ENCODE results near the gene PRUNE2. TPM values are rescaled to one million over a fixed set of nuclear protein-coding genes. Genes with fewer than 3 reads are reported as not detected.
A peak's percentile ranks its signal among the peaks of the same experiment; 100 is the strongest.

PRUNE2 gene
- total and polyA plus RNA-seq, 4 donors, result 38.1 to 558 (median 198) TPM

DNA sequence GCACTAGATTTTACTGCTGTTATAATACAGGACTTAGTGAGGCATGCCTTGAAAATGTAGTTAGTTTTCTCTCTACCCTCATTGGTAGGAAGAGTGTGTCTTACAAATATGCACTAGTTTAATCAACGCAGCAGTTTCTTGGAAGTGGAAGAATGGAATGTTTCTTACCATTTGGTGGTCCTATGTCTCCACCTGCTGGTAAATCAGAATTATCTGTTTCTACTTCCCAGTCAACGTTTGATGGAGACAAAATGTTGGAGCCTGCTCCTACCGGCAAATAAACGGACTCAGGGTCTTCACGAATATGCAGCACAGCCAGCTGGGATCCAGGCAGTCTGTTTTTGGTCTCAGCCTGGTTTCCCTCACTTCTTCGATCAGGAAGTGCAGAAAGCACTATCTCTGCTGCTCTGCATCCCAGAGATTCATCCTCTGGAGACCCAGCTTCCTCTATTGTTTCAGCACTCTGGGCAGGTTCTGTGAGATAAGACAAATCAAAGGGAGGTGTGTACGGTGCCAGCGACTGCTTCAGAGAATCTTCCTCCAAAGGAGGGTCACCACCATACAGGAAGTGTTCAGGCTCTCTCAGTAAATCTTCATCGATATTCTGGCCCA lies 201.2 kb downstream of the PRUNE2 start:
- Histone ChIP-seq H3K9me3 (ENCODE audit: control insufficient read depth, low read length) (no peaks in the 10 kb centered on the region), H3K27ac (ENCODE audit: low read depth in 1 of 2, low read length in 2 of 2) (no peak overlapping the region), H3K36me3 (ENCODE audit: control insufficient read depth in 1 of 2, insufficient read depth in 2 of 2, low read length in 1 of 2) (peaks cover 7 to 10% of the 10 kb centered on the region in 2 donors), H3K4me1 (ENCODE audit: control insufficient read depth in 1 of 2, insufficient read depth in 2 of 2, low read length in 2 of 2) (peaks cover 0 to 5% of the 10 kb centered on the region in 2 donors), H3K4me3 (ENCODE audit: low read length in 2 of 2) (no peak overlapping the region), H3K27me3 (ENCODE audit: control insufficient read depth in 1 of 2, insufficient read depth in 2 of 2, low read length in 1 of 2) (no peaks in the 10 kb centered on the region)
- DNase-seq (no peak), ATAC-seq (ENCODE audit: low FRiP score) (peak; percentile 78)
- intact Hi-C loops (cut with DNase I), result loop anchor here (2.0 to 5.0 kb wide), 4 partner anchors 37 to 302 kb away; no protein-coding TSS in a partner anchor
- 17 to 20% methylated on average over 9 of the region's 9 CpGs for WGBS, 2 donors

DNA sequence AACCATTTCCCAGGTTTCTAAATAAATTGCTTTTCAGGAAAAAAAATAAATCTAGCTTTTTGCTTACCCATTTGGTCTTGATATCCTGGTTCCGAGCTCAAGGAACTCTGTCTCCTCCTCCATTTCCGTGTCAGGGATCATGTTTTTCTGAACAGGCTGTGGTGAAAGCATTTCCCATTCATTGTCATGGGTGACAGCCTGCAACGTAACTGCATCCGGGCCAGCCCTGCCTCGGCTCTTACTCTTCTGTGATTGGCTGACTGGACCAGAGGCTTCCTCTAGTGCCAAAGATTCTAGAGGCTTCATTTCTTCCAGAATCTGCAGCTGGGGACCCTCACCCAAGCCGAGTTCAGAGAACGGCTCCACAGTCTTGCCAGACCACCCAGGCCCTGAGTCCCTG lies 202.6 kb downstream of the PRUNE2 start:
- Histone ChIP-seq H3K36me3 (ENCODE audit: control insufficient read depth in 1 of 2, insufficient read depth in 2 of 2, low read length in 1 of 2) (peaks cover 8 to 9% of the 10 kb centered on the region in 2 donors), H3K4me3 (ENCODE audit: low read length in 2 of 2) (no peak overlapping the region), H3K9me3 (ENCODE audit: control insufficient read depth, low read length) (no peaks in the 10 kb centered on the region), H3K27me3 (ENCODE audit: control insufficient read depth in 1 of 2, insufficient read depth in 2 of 2, low read length in 1 of 2) (no peaks in the 10 kb centered on the region), H3K27ac (ENCODE audit: low read depth in 1 of 2, low read length in 2 of 2) (no peak overlapping the region), H3K4me1 (ENCODE audit: control insufficient read depth in 1 of 2, insufficient read depth in 2 of 2, low read length in 2 of 2) (peaks cover 1 to 5% of the 10 kb centered on the region in 2 donors)
- intact Hi-C loops (cut with DNase I), result loop anchor here (5.0 kb wide), 2 partner anchors 36 to 256 kb away; no protein-coding TSS in a partner anchor
- WGBS, 2 donors, result 64 to 66% methylated on average over 7 of the region's 7 CpGs
- DNase-seq, result peak in 1 of 2 donors; percentile 53
- ATAC-seq (ENCODE audit: low FRiP score), result peak; percentile 48

DNA sequence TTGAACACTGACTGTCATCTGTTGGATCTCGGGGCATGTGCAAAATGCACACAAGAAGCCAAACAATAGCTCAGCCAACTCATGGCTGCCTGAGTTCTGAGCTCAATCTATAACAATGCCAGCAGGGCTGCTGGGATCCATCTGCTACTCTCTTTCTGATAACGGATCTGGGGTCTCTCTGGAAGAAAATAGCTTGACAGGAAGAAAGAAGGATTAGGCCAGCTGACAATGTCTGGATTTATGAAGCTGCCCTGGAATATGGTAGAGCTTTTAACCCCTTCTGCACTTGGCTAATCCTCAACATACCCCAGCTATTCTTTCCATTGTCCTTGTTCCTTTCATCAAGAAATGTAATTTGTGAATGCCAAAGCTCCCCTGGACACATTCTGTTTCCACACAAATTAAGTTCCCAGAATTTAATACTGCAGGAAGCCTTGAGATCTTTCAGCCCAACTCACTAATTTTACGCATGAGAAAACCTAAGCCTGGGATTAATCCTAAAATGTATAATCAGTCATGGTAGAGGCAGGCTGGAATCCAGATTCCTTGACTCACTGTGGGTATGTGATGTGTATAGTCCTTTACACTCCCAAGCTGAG lies 204.4 kb downstream of the PRUNE2 start:
- DNase-seq, result no peak
- no peak for ATAC-seq (ENCODE audit: low FRiP score)
- Histone ChIP-seq H3K4me3 (ENCODE audit: low read length in 2 of 2) (no peak overlapping the region), H3K36me3 (ENCODE audit: control insufficient read depth in 1 of 2, insufficient read depth in 2 of 2, low read length in 1 of 2) (peaks cover 8 to 11% of the 10 kb centered on the region in 2 donors), H3K27ac (ENCODE audit: low read depth in 1 of 2, low read length in 2 of 2) (peak overlapping the region in 1 of 2 donors; percentile 28), H3K9me3 (ENCODE audit: control insufficient read depth, low read length) (no peaks in the 10 kb centered on the region), H3K27me3 (ENCODE audit: control insufficient read depth in 1 of 2, insufficient read depth in 2 of 2, low read length in 1 of 2) (no peaks in the 10 kb centered on the region), H3K4me1 (ENCODE audit: control insufficient read depth in 1 of 2, insufficient read depth in 2 of 2, low read length in 2 of 2) (peaks cover 2 to 5% of the 10 kb centered on the region in 2 donors)
- intact Hi-C loops (cut with DNase I), result loop anchor here (5.0 kb wide), 2 partner anchors 34 to 254 kb away; no protein-coding TSS in a partner anchor
- WGBS, 2 donors, result 31 to 34% methylated on average over 3 of the region's 3 CpGs

DNA sequence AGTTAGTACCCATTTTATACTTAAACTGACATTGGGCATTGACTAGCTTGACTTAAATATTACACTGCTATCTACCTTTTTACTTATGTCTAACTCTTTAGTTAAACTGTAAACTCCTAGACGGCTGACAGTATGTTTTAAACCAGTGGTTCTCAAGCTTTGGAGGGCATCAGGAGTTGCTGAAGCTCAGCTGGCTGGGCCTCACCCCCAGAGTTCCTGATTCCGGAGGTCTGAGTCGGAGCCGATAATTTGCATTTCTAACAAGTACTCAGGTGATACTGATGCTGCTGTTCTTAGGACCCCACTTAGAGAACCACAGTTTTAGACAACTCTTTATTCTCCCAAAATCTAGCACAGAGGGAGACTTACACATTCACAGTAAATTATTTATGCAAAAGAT lies 205.0 kb downstream of the PRUNE2 start:
- H3K9me3 ChIP-seq (ENCODE audit: control insufficient read depth, low read length), result no peaks in the 10 kb centered on the region
- DNase-seq (no peak), ATAC-seq (ENCODE audit: low FRiP score) (no peak)
- intact Hi-C loops (cut with DNase I), result loop anchor here (5.0 kb wide), 2 partner anchors 34 to 254 kb away; no protein-coding TSS in a partner anchor
- no peaks in the 10 kb centered on the region for H3K27me3 ChIP-seq (ENCODE audit: control insufficient read depth in 1 of 2, insufficient read depth in 2 of 2, low read length in 1 of 2)
- peaks cover 2 to 5% of the 10 kb centered on the region in 2 donors for H3K4me1 ChIP-seq (ENCODE audit: control insufficient read depth in 1 of 2, insufficient read depth in 2 of 2, low read length in 2 of 2)
- WGBS, 2 donors, result 66 to 79% methylated on average over 4 of the region's 4 CpGs
- peaks cover 8 to 9% of the 10 kb centered on the region in 2 donors for H3K36me3 ChIP-seq (ENCODE audit: control insufficient read depth in 1 of 2, insufficient read depth in 2 of 2, low read length in 1 of 2)
- H3K4me3 ChIP-seq (ENCODE audit: low read length in 2 of 2), result no peak overlapping the region
- H3K27ac ChIP-seq (ENCODE audit: low read depth in 1 of 2, low read length in 2 of 2), result peak overlapping the region in 1 of 2 donors; percentile 21

DNA sequence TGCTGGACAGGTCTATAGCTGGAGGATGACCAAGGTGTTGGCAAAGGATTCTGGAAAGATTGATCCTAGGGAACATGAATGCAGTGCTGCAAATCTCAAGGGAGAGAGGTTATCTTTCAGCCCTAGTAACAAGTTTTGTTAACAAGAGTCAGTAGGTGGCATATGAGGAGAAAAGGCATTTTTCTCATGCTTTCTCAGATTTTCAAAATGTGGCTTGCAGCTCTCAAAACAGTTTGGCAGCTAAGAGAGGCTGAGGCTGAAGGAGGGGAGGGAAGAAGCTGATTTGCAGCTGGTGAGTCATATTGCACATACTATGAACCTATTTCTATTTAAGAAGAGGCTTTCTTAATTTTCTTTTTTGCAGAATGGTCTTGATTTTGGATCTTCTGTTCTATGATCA lies 205.9 kb downstream of the PRUNE2 start:
- Histone ChIP-seq H3K4me1 (ENCODE audit: control insufficient read depth in 1 of 2, insufficient read depth in 2 of 2, low read length in 2 of 2) (peaks cover 2 to 5% of the 10 kb centered on the region in 2 donors), H3K9me3 (ENCODE audit: control insufficient read depth, low read length) (no peaks in the 10 kb centered on the region), H3K27ac (ENCODE audit: low read depth in 1 of 2, low read length in 2 of 2) (no peak overlapping the region), H3K4me3 (ENCODE audit: low read length in 2 of 2) (no peak overlapping the region), H3K27me3 (ENCODE audit: control insufficient read depth in 1 of 2, insufficient read depth in 2 of 2, low read length in 1 of 2) (no peaks in the 10 kb centered on the region), H3K36me3 (ENCODE audit: control insufficient read depth in 1 of 2, insufficient read depth in 2 of 2, low read length in 1 of 2) (peaks cover 4 to 8% of the 10 kb centered on the region in 2 donors)
- no peak for ATAC-seq (ENCODE audit: low FRiP score)
- intact Hi-C loops (cut with DNase I), result loop anchor here (5.0 kb wide), 2 partner anchors 33 to 253 kb away; no protein-coding TSS in a partner anchor
- DNase-seq, result no peak

DNA sequence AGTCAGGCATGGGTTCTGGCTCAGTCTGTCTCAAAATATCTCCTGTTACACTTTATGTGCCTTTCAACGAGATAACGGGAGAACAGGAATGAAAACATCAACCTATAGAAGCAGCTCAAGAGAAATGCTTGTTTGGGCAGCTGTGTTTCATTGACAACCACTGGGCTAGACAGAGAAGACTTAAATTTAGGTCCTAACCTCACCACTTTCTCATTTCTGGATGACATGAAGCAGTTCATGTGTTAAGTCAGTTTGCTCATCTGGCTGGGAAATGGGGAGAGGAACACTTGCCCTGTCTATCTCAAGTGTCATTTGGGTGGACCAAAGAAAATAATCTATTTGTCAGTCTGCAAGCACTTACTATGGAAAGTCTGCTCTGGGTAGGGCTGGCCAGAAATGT lies 208.4 kb downstream of the PRUNE2 start:
- Histone ChIP-seq H3K36me3 (ENCODE audit: control insufficient read depth in 1 of 2, insufficient read depth in 2 of 2, low read length in 1 of 2) (peaks cover under 1 to 4% of the 10 kb centered on the region in 2 donors), H3K4me3 (ENCODE audit: low read length in 2 of 2) (no peak overlapping the region), H3K4me1 (ENCODE audit: control insufficient read depth in 1 of 2, insufficient read depth in 2 of 2, low read length in 2 of 2) (peaks cover 3 to 7% of the 10 kb centered on the region in 2 donors), H3K27me3 (ENCODE audit: control insufficient read depth in 1 of 2, insufficient read depth in 2 of 2, low read length in 1 of 2) (no peaks in the 10 kb centered on the region), H3K27ac (ENCODE audit: low read depth in 1 of 2, low read length in 2 of 2) (no peak overlapping the region), H3K9me3 (ENCODE audit: control insufficient read depth, low read length) (no peaks in the 10 kb centered on the region)
- intact Hi-C loops (cut with DNase I), result no loop called here
- 33 to 35% methylated on average over 2 of the region's 2 CpGs for WGBS, 2 donors
- no peak for DNase-seq
- no peak for ATAC-seq (ENCODE audit: low FRiP score)

DNA sequence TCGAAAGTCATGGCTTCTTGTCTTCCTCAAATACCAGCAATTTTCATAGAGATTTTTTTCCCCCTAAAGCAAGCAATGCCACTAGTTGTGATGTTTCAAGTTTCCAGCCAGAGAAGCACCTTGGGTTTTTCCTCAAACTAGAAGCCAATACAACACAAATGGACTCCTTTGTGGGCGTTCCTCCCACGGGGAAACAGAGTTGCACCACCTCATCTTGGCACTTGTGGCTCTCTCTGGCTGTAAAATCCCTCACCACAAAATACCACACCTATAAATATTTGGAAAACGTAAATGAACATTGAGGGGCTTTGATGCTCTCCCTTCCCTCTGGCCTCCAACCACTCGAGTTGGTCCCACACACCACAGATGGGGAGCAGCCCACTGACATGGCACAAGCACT lies 208.8 kb downstream of the PRUNE2 start:
- 67 to 70% methylated on average over 5 of the region's 5 CpGs for WGBS, 2 donors
- Histone ChIP-seq H3K27me3 (ENCODE audit: control insufficient read depth in 1 of 2, insufficient read depth in 2 of 2, low read length in 1 of 2) (no peaks in the 10 kb centered on the region), H3K27ac (ENCODE audit: low read depth in 1 of 2, low read length in 2 of 2) (no peak overlapping the region), H3K36me3 (ENCODE audit: control insufficient read depth in 1 of 2, insufficient read depth in 2 of 2, low read length in 1 of 2) (peaks cover 0 to 4% of the 10 kb centered on the region in 2 donors), H3K4me3 (ENCODE audit: low read length in 2 of 2) (no peak overlapping the region), H3K4me1 (ENCODE audit: control insufficient read depth in 1 of 2, insufficient read depth in 2 of 2, low read length in 2 of 2) (peaks cover 3 to 9% of the 10 kb centered on the region in 2 donors), H3K9me3 (ENCODE audit: control insufficient read depth, low read length) (no peaks in the 10 kb centered on the region)
- DNase-seq (no peak), ATAC-seq (ENCODE audit: low FRiP score) (no peak)
- intact Hi-C loops (cut with DNase I), result no loop called here

DNA sequence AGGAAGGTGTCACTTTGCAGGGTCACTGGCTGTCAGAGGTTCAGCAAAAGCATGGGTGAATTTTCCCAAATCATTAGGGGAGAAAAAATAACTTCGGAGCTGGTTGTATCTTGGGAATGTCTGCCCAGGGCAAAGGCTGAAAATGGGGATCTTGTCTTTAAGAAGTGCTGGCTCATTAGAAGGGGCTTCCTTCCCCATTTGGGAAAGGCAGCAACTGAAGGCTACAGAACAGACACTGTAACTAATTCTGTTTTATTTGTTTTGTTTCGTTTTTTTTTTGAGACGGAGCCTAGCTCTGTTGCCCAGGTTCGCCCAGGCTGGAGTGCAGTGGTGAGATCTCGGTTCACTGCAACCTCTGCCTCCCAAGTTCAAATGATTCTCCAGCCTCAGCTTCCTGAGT lies 212.0 kb downstream of the PRUNE2 start:
- Histone ChIP-seq H3K36me3 (ENCODE audit: control insufficient read depth in 1 of 2, insufficient read depth in 2 of 2, low read length in 1 of 2) (peaks cover 0 to 4% of the 10 kb centered on the region in 2 donors), H3K27ac (ENCODE audit: low read depth in 1 of 2, low read length in 2 of 2) (no peak overlapping the region), H3K4me3 (ENCODE audit: low read length in 2 of 2) (no peak overlapping the region), H3K4me1 (ENCODE audit: control insufficient read depth in 1 of 2, insufficient read depth in 2 of 2, low read length in 2 of 2) (peaks cover 4 to 5% of the 10 kb centered on the region in 2 donors), H3K27me3 (ENCODE audit: control insufficient read depth in 1 of 2, insufficient read depth in 2 of 2, low read length in 1 of 2) (no peaks in the 10 kb centered on the region), H3K9me3 (ENCODE audit: control insufficient read depth, low read length) (no peaks in the 10 kb centered on the region)
- ATAC-seq (ENCODE audit: low FRiP score) (no peak), DNase-seq (no peak)
- 79 to 86% methylated on average over 5 of the region's 5 CpGs for WGBS, 2 donors
- intact Hi-C loops (cut with DNase I), result no loop called here
